Measurements from ENCODE around the gene CCDC86.
A peak's percentile ranks its signal among the peaks of the same experiment; 100 is the strongest.

CCDC86 gene

DNA sequence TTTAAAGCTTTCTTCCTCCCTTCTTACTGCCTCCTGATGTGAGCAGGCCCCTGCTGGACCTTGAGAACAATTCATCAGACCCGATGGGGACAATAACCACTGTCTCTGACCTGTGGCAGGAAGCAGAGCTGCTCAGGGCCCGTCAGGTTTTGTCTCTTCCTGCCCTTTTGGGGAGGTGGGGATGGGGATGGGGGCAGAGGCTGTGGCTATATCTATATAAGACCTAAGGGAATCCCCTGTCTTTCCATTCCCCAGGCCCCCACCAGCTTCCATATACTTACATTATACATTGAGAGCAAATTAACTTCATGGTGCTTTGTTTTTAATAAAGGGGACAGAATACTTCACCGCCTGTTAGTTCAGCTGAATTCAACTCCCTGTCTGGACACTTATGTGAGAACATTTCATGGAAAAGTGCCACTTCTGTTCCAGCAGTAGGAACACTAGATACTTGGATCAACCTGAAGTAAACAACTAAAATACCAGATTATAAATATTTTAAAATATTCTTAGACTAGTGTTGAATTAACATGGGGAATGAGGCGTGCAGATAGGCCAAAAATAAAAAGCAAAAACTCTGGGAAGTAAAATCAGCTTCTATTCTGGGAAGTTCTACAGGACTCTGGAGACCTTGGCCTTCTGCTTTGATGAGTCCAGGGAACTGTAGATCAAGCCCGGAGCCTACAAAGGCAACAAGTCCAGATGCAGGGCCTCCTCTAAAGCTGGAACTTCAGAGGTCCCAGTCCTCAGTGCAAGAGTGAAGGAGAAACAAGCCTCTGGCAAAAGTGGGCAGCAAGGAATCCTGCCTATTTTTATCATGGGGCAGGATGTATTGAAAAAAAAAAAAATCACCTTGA, 36.6 kb downstream of the CCDC86 start:
- no peak overlapping the region for H3K4me3 Mint-ChIP-seq
- no peaks in the 10 kb centered on the region for H3K9me3 Mint-ChIP-seq (ENCODE audit: low read depth)
- peaks cover 3% of the 10 kb centered on the region for H3K4me1 Mint-ChIP-seq (ENCODE audit: low read depth)
- H3K36me3 Mint-ChIP-seq = no peaks in the 10 kb centered on the region
- H3K27ac Mint-ChIP-seq = no peak overlapping the region
- no peaks in the 10 kb centered on the region for H3K27me3 Mint-ChIP-seq

DNA sequence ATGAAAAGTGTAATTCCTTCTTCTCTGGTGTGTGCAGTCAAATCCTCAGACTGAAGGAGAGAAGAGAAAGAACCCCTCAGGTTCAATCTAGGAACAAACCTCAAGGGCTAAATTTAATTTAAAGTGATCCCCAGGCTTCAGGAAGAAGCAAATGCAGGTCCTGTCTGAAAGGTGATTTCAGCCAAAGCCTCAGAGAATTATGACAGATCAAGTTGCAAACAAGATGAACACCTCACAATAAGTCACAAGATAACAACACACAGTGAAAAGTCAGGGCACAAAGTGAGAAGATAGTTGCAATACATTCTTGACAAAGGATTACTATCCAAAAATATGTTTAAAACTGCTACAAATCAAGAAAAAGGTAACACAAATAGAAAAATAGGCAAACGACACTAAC, 37.2 kb downstream of the CCDC86 start:
- H3K4me3 Mint-ChIP-seq = no peak overlapping the region
- no peaks in the 10 kb centered on the region for H3K9me3 Mint-ChIP-seq (ENCODE audit: low read depth)
- no peaks in the 10 kb centered on the region for H3K27me3 Mint-ChIP-seq
- no peaks in the 10 kb centered on the region for H3K4me1 Mint-ChIP-seq (ENCODE audit: low read depth)
- H3K27ac Mint-ChIP-seq = no peak overlapping the region
- no peaks in the 10 kb centered on the region for H3K36me3 Mint-ChIP-seq

- Mint-ChIP-seq H3K27me3 (no peaks in the 10 kb centered on the region), H3K27ac (no peak overlapping the region), H3K4me1 (ENCODE audit: low read depth) (no peaks in the 10 kb centered on the region), H3K9me3 (ENCODE audit: low read depth) (no peaks in the 10 kb centered on the region), H3K4me3 (no peak overlapping the region), H3K36me3 (no peaks in the 10 kb centered on the region)
Observed at GRCh38 chr11:60879971-60880588, 38.2 kb downstream of the CCDC86 start.

DNA sequence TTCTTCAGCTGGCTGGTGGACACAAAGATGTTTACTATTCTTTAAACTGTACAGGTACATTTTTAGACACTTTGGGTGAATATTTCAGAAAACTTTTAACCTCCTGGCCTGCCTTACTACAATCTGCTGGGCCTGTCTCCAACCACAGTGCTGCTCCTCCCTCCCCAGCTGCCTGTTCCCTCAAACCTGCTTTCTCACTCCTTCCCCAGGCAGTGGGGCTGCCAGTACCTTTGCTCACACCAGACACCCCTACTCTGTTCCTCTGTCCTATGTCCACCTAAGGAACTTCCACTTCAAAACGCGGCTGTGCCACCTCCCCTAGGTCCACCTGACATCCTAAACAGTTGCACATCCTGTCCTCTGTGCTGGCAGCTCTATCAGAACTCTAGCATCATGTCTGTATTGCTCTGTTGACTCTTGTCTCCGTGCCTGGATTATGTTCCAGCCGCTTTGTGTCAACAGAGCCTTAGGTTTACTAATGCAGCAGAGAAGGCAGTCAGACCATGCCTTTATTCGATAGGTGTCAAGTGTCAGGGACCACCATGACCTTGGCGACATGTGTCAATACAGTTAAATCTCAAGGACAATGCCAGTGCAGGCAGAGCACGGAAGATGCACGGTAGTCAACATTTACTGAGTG, 38.9 kb downstream of the CCDC86 start:
- Mint-ChIP-seq H3K4me1 (ENCODE audit: low read depth) (no peaks in the 10 kb centered on the region), H3K27me3 (no peaks in the 10 kb centered on the region), H3K36me3 (no peaks in the 10 kb centered on the region), H3K9me3 (ENCODE audit: low read depth) (no peaks in the 10 kb centered on the region), H3K4me3 (no peak overlapping the region), H3K27ac (no peak overlapping the region)

DNA sequence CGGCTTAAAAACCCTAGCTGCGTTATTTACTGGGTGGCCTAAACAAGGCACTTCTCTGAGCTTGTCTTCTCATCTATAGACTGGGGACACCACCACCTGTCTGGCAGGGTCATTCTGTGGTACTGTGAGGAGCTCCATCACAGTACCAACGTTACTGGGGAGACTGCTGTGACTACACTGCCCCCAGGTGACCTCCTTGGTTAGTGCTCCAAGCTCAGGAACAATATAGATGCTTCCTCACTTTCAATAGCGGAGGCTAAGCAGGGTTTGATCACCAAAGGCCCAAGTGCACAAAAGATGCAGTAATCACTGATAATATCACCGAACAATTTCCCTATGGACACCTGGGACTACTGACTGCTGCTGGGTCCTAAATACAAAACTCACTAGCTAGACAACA, 45.6 kb downstream of the CCDC86 start:
- H3K27me3 Mint-ChIP-seq = no peaks in the 10 kb centered on the region
- H3K4me1 Mint-ChIP-seq (ENCODE audit: low read depth) = peaks cover 5% of the 10 kb centered on the region
- H3K36me3 Mint-ChIP-seq = peaks cover 2% of the 10 kb centered on the region
- no peak overlapping the region for H3K4me3 Mint-ChIP-seq
- H3K9me3 Mint-ChIP-seq (ENCODE audit: low read depth) = no peaks in the 10 kb centered on the region
- H3K27ac Mint-ChIP-seq = no peak overlapping the region

- no peaks in the 10 kb centered on the region for H3K27me3 Mint-ChIP-seq
- peak overlapping the region; percentile 1 for H3K27ac Mint-ChIP-seq
- no peak overlapping the region for H3K4me3 Mint-ChIP-seq
- H3K9me3 Mint-ChIP-seq (ENCODE audit: low read depth) = no peaks in the 10 kb centered on the region
- peaks cover 2% of the 10 kb centered on the region for H3K36me3 Mint-ChIP-seq
- peaks cover 5% of the 10 kb centered on the region for H3K4me1 Mint-ChIP-seq (ENCODE audit: low read depth)
Observed at GRCh38 chr11:60889869-60890311, 48.0 kb downstream of the CCDC86 start.

- peaks cover 2% of the 10 kb centered on the region for H3K36me3 Mint-ChIP-seq
- no peak overlapping the region for H3K27ac Mint-ChIP-seq
- no peak overlapping the region for H3K4me3 Mint-ChIP-seq
- H3K9me3 Mint-ChIP-seq (ENCODE audit: low read depth) = no peaks in the 10 kb centered on the region
- peaks cover 5% of the 10 kb centered on the region for H3K4me1 Mint-ChIP-seq (ENCODE audit: low read depth)
- H3K27me3 Mint-ChIP-seq = no peaks in the 10 kb centered on the region
Observed at GRCh38 chr11:60890696-60891095, 48.8 kb downstream of the CCDC86 start.

GRCh38 chr11:60891103-60891741, 49.3 kb downstream of the CCDC86 start:
- H3K27ac Mint-ChIP-seq = no peak overlapping the region
- peaks cover 5% of the 10 kb centered on the region for H3K4me1 Mint-ChIP-seq (ENCODE audit: low read depth)
- H3K9me3 Mint-ChIP-seq (ENCODE audit: low read depth) = no peaks in the 10 kb centered on the region
- H3K27me3 Mint-ChIP-seq = no peaks in the 10 kb centered on the region
- H3K4me3 Mint-ChIP-seq = no peak overlapping the region
- no peaks in the 10 kb centered on the region for H3K36me3 Mint-ChIP-seq

- Mint-ChIP-seq H3K27ac (peak overlapping the region; percentile 12), H3K27me3 (no peaks in the 10 kb centered on the region)
Observed at GRCh38 chr11:60895687-60896086, 53.8 kb downstream of the CCDC86 start.

DNA sequence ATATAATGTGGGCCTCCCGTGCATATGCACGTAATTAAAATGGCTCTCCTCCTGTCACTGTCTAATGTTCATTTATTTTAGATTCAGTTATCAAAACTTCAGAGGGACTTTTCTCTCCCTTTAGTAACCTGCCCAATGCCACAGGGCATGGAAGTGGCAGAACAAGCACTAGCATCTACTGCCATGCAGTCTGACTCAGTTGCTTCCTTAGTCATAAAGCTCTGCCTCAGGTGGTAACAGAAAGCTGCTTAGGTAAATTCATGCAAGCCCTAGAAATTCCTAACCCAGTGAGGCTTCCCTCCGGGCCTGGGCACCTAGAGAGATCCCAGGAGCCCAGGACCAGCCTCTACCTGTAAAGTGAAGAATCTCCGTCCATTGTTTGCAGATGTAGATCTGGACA, 55.6 kb downstream of the CCDC86 start:
- H3K27ac Mint-ChIP-seq = no peak overlapping the region

More at GRCh38 chr11:60895687-60896086, 53.8 kb downstream of the CCDC86 start:
- no peak overlapping the region for H3K4me3 Mint-ChIP-seq
- H3K9me3 Mint-ChIP-seq (ENCODE audit: low read depth) = no peaks in the 10 kb centered on the region
- H3K36me3 Mint-ChIP-seq = peaks cover 2% of the 10 kb centered on the region
- H3K4me1 Mint-ChIP-seq (ENCODE audit: low read depth) = peaks cover 3% of the 10 kb centered on the region

DNA sequence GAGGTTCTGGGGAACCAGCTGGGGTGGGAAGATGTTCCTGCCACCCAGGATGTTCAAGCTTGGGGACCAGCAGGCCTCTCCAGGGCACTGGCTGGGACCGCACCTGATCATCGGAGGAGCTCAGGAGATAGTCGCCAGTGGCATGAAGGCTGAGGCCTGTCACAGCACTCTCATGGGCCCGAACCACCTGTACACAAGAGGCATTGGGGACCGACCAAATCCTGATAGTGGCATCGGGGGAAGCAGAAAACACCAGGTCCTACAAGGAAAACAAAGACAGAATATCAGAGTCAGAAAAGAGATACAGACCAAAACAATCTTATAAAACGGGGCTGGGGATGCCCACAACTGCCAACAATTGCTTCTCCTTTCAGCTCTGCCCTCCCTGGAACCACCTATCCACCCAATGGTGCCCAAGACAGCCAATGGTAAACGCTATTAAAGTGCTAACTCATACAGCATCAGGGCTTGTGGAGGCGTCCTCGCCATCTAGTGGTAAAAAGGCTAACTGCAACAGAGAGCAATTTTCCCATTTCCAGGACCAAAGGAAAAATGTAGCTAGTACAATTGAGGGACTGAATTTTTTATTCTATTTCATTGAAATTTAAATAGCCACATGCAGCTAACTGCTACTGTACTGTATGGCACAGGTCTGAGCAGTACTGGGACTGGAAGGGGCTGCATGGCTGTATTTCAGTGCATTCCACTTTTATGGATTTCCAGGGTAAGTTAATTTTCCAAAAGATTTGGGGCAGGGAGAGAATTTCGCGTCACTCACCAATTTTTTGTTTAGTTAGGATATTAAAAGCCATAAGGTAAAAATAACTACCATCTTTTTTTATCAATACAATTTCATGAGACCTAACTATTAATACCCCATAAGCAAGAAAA, 57.4 kb downstream of the CCDC86 start:
- H3K4me3 Mint-ChIP-seq = no peak overlapping the region
- H3K27ac Mint-ChIP-seq = peak overlapping the region; percentile 58
- no peaks in the 10 kb centered on the region for H3K9me3 Mint-ChIP-seq (ENCODE audit: low read depth)
- H3K27me3 Mint-ChIP-seq = no peaks in the 10 kb centered on the region
- peaks cover 8% of the 10 kb centered on the region for H3K36me3 Mint-ChIP-seq
- H3K4me1 Mint-ChIP-seq (ENCODE audit: low read depth) = peaks cover 16% of the 10 kb centered on the region

More for the DNA sequence above, 55.6 kb downstream of the CCDC86 start:
- Mint-ChIP-seq H3K36me3 (peaks cover 4% of the 10 kb centered on the region), H3K27me3 (no peaks in the 10 kb centered on the region), H3K4me3 (no peak overlapping the region), H3K4me1 (ENCODE audit: low read depth) (peaks cover 4% of the 10 kb centered on the region), H3K9me3 (ENCODE audit: low read depth) (no peaks in the 10 kb centered on the region)

DNA sequence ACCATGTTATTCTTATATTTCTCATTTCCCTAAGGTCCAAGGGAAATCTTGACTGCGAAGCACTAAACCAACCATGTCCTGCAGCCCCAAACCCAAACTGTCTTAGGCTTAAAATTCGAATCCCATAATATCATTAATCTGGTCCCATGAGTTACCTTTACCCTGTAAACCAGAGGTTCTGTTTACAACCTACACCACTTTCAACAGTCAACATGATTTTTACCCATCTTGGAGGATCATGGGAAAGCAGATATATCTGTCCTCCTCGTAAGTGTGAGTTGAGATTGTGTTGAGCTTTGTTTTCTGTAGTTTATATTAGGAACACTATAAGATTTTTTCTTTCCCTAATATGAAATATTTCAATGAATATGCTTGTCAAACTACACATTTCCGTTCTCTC, 58.1 kb downstream of the CCDC86 start:
- Mint-ChIP-seq H3K4me3 (no peak overlapping the region), H3K4me1 (ENCODE audit: low read depth) (peaks cover 22% of the 10 kb centered on the region), H3K27ac (no peak overlapping the region), H3K9me3 (ENCODE audit: low read depth) (no peaks in the 10 kb centered on the region), H3K36me3 (peaks cover 8% of the 10 kb centered on the region), H3K27me3 (no peaks in the 10 kb centered on the region)

All from activated naive CD8-positive, alpha-beta T cell (primary cell).